OCI-LY1 (cell line): ENCODE data around the gene GOLGA6L1.
"Not testable (repeated sequence)": the region's sequence is repeated elsewhere in the genome, so short reads cannot be mapped to it uniquely, and the experiment has no call there.

ENCODE experiments used
- H2AFZ ChIP-seq: fragments of 200-600 bp; sonication (generic), shearing (Covaris generic); 2 replicates; pipeline ENCODE4 v1.6.0; 2014; ENCODE audit warnings: antibody characterized with exemption, mild to moderate bottlenecking, low read length
- H3F3A ChIP-seq: fragments of 200-600 bp; sonication (generic), shearing (Covaris generic); 2 replicates; pipeline ENCODE4 v1.6.0; 2014; ENCODE audit warnings: mild to moderate bottlenecking, antibody characterized with exemption, low read length, moderate library complexity; ENCODE audit not compliant: insufficient read depth
- H3K27ac ChIP-seq: fragments of 200-600 bp; sonication (generic); 2 replicates; pipeline ENCODE4 v1.5.1; 2014; ENCODE audit warnings: low read length, mixed run types, mild to moderate bottlenecking, low read depth; ENCODE audit not compliant: poor library complexity, severe bottlenecking
- H3K27me3 ChIP-seq: fragments of 200-600 bp; sonication (generic); 2 replicates; pipeline ENCODE4 v1.6.0; 2014; ENCODE audit warnings: antibody characterized with exemption, mild to moderate bottlenecking, low read length, moderate library complexity; ENCODE audit not compliant: insufficient read depth
- H3K36me3 ChIP-seq: fragments of 200-600 bp; sonication (generic); 2 replicates; pipeline ENCODE4 v1.6.1; 2014; ENCODE audit warnings: mild to moderate bottlenecking, antibody characterized with exemption, low read length, moderate library complexity, mixed read lengths; ENCODE audit not compliant: insufficient read depth
- H3K4me1 ChIP-seq: fragments of 200-600 bp; sonication (generic); 2 replicates; pipeline ENCODE4 v1.5.1; 2014; ENCODE audit warnings: mild to moderate bottlenecking, low read length, moderate library complexity; ENCODE audit not compliant: insufficient read depth, severe bottlenecking
- H3K4me2 ChIP-seq: fragments of 200-600 bp; sonication (generic), shearing (Covaris generic); 2 replicates; pipeline ENCODE4 v1.6.1; 2014; ENCODE audit warnings: low read length
- H3K4me3 ChIP-seq: fragments of 200-600 bp; sonication (generic); 2 replicates; pipeline ENCODE4 v1.5.1; 2014; ENCODE audit warnings: low read length, low read depth, mild to moderate bottlenecking, mixed read lengths; ENCODE audit not compliant: poor library complexity, severe bottlenecking
- H3K79me2 ChIP-seq: fragments of 200-600 bp; shearing (Covaris generic); 2 replicates; pipeline ENCODE4 v1.6.1; 2016; ENCODE audit warnings: mixed run types, low read length, mixed read lengths; ENCODE audit not compliant: insufficient read depth
- H3K9ac ChIP-seq: fragments of 200-600 bp; sonication (generic), shearing (Covaris generic); 2 replicates; pipeline ENCODE4 v1.6.1; 2014; ENCODE audit warnings: mild to moderate bottlenecking, low read length, mixed read lengths
- H3K9me2 ChIP-seq: fragments of 200-600 bp; sonication (generic), shearing (Covaris generic); 2 replicates; pipeline ENCODE4 v1.6.1; 2014; ENCODE audit warnings: low read depth, mild to moderate bottlenecking, low read length, mixed read lengths
- H3K9me3 ChIP-seq: fragments of 200-600 bp; shearing (Covaris generic); 2 replicates; pipeline ENCODE4 v1.6.1; 2014; ENCODE audit warnings: low read length, mixed read lengths
- H4K20me1 ChIP-seq: fragments of 200-600 bp; sonication (generic), shearing (Covaris generic); 2 replicates; pipeline ENCODE4 v1.6.0; 2016; ENCODE audit warnings: mild to moderate bottlenecking, low read length; ENCODE audit not compliant: insufficient read depth

Gene GOLGA6L1

GRCh38 chr15:23136722-23137121 lies at the start of gene GOLGA6L1:
GOLGA6L1 (minus strand) TSS chr15:23136822; CDS start chr15:23136731, 91 bp downstream.
- not testable (repeated sequence) for H3K4me3 ChIP-seq, H4K20me1 ChIP-seq, H3F3A ChIP-seq, H3K4me2 ChIP-seq, H3K36me3 ChIP-seq, H3K27ac ChIP-seq, H3K9me2 ChIP-seq, H3K9me3 ChIP-seq, H3K79me2 ChIP-seq, H2AFZ ChIP-seq, H3K4me1 ChIP-seq, H3K27me3 ChIP-seq, H3K9ac ChIP-seq

DNA sequence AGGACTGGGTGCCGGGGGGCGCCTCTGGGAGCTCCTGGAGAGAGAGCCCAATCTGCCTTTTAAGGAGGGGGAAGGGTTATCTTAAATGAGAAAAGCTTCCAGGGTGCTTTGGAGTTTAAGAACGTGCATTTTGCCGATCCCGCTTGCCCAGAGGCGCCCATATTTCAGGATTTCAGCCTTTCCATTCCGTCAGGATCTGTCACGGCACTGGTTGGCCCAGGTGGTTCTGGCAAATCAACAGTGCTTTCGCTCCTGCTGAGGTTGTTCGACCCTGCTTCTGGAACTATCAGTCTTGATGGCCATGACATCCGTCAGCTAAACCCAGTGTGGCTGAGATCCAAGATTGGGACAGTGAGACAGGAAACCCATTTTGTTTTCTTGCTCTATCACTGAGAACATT lies 44.6 kb upstream of the GOLGA6L1 start:
- H3K36me3 ChIP-seq, H3K9ac ChIP-seq, H3K4me3 ChIP-seq, H3K79me2 ChIP-seq, H4K20me1 ChIP-seq, H3K9me3 ChIP-seq, H3K27ac ChIP-seq, H3K4me2 ChIP-seq, H3K27me3 ChIP-seq, H2AFZ ChIP-seq, H3F3A ChIP-seq, H3K9me2 ChIP-seq, H3K4me1 ChIP-seq: not testable (repeated sequence)

DNA sequence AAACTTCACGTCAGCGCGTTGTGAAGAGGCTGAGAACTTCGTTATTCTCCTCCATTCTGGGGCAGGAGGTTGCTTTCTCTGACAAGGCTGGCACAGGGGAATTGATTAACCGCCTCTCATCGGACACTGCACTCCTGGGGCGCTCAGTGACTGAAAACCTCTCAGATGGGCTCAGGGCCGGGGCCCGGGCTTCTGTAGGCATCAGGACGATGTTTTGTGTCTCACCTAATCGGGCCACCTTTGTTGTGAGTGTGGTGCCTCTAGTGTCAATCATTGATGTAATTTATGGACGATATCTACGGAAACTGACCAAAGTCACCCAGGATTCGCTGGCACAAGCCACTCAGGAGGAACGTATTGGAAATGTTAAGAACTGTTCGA lies 43.9 kb upstream of the GOLGA6L1 start:
- H4K20me1 ChIP-seq, result not testable (repeated sequence)

GRCh38 chr15:23179768-23180546 lies 43.3 kb upstream of the GOLGA6L1 start:
- not testable (repeated sequence) for H3K27ac ChIP-seq

More for the DNA sequence above, 43.9 kb upstream of the GOLGA6L1 start:
- not testable (repeated sequence) for H3K79me2 ChIP-seq, H3K36me3 ChIP-seq, H2AFZ ChIP-seq, H3K9ac ChIP-seq, H3K9me3 ChIP-seq, H3F3A ChIP-seq, H3K4me3 ChIP-seq, H3K9me2 ChIP-seq, H3K4me2 ChIP-seq, H3K27ac ChIP-seq, H3K4me1 ChIP-seq, H3K27me3 ChIP-seq

GRCh38 chr15:23176683-23177082 lies 40.1 kb upstream of the GOLGA6L1 start:
- not testable (repeated sequence) for H3K27ac ChIP-seq, H4K20me1 ChIP-seq, H3K36me3 ChIP-seq, H3F3A ChIP-seq, H3K79me2 ChIP-seq, H3K27me3 ChIP-seq, H3K4me3 ChIP-seq, H3K9ac ChIP-seq, H3K4me1 ChIP-seq, H3K9me3 ChIP-seq, H3K9me2 ChIP-seq, H2AFZ ChIP-seq, H3K4me2 ChIP-seq

More at GRCh38 chr15:23179768-23180546, 43.3 kb upstream of the GOLGA6L1 start:
- not testable (repeated sequence) for H3K9me3 ChIP-seq, H3K4me2 ChIP-seq, H3K9ac ChIP-seq, H3K4me3 ChIP-seq, H3K79me2 ChIP-seq, H3F3A ChIP-seq, H2AFZ ChIP-seq, H3K9me2 ChIP-seq, H3K36me3 ChIP-seq, H3K27me3 ChIP-seq, H3K4me1 ChIP-seq, H4K20me1 ChIP-seq

DNA sequence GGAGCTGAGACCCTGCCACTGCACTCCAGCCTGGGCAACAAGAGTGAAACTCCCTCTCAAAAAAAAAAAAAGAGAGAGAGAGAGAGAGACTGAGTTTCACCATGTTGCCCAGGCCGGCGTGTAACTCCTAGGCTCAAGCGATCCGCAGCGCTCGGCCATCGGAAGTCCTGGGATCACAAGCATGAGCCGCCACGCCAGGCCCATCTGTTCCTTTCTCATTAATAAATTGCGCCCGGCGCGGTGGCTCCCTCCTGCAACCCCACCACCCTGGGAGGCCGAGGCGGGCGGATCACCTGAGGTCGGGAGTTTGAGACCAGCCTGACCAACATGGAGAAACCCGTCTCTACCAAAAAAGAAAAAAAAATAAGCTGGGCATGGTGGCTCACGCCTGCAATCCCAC lies 39.0 kb upstream of the GOLGA6L1 start:
- H3K4me2 ChIP-seq, H4K20me1 ChIP-seq, H3F3A ChIP-seq, H3K79me2 ChIP-seq, H3K4me3 ChIP-seq, H2AFZ ChIP-seq, H3K9ac ChIP-seq, H3K36me3 ChIP-seq, H3K9me2 ChIP-seq, H3K9me3 ChIP-seq, H3K4me1 ChIP-seq, H3K27me3 ChIP-seq, H3K27ac ChIP-seq: not testable (repeated sequence)

- H3K27ac ChIP-seq, H3K36me3 ChIP-seq, H3F3A ChIP-seq, H3K9ac ChIP-seq, H4K20me1 ChIP-seq, H3K9me2 ChIP-seq, H3K9me3 ChIP-seq, H2AFZ ChIP-seq, H3K4me2 ChIP-seq, H3K27me3 ChIP-seq, H3K4me3 ChIP-seq, H3K4me1 ChIP-seq, H3K79me2 ChIP-seq: not testable (repeated sequence)
Observed at GRCh38 chr15:23174609-23175140, 38.1 kb upstream of the GOLGA6L1 start.
